GM11168 (cell line): ENCODE measurements around the gene CAP1.
"Not testable (repeated sequence)": the region's sequence is repeated elsewhere in the genome, so short reads cannot be mapped to it uniquely, and the experiment has no call there.

Experiments
- in situ Hi-C: fragments of 300-500 bp; cut with MboI; formaldehyde crosslinking; loops from one replicate; pipeline ENCODE4 v1.12.0; 2022; ENCODE audit warnings: low sequenced_read_pairs; ENCODE audit not compliant: unreplicated experiment

CAP1 gene

DNA sequence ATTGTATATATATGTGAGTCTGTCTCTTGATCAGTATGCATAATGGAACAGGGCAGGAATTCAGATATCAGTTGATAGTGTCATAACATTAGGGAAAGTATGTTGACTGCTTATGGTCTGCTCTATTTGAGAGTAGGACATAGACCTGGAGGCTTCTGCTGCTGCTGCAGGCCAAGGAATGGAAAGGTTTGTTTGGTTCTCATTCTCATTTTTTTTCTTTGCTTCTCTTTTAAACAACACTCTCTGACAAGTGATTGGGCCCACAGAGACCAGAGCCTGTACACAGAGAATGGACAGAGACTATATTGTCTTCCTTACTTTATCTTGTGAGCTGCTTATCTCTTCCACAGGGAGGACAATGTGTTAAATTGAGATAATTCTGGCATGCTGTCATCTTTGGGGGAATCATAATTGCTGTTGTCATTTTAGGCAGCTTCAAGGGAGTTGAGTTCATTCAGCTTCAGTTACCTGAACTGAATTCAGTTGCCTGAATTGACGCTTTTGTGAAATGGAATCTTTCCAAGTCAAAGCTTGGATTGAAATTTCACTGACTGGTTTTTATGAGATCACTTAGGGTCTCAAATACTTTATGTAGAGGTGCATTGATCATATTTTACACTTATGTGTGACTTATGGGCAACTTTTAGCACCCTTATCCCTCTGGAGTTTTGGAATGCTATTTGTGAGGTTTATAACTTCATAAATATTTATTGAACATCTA is 16.9 kb downstream of the CAP1 start:
- in situ Hi-C loops: no loop called here

DNA sequence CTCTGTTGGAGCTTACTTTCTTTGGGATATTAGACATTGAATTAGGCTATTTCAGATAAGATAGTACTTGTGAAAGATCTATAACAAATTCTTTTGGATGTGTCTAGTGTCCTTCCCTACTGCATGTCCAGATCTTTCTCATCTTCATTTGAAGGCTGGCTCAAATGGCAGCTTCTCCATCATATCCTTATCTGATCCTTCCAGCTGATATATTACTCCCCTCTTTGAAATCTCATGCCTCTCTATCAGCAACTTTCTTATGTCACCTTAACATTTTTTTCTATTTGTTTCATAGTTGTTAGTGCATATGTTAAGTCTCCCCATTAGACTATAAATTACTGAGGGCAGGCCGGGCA is 17.5 kb downstream of the CAP1 start:
- in situ Hi-C loops: no loop called here

DNA sequence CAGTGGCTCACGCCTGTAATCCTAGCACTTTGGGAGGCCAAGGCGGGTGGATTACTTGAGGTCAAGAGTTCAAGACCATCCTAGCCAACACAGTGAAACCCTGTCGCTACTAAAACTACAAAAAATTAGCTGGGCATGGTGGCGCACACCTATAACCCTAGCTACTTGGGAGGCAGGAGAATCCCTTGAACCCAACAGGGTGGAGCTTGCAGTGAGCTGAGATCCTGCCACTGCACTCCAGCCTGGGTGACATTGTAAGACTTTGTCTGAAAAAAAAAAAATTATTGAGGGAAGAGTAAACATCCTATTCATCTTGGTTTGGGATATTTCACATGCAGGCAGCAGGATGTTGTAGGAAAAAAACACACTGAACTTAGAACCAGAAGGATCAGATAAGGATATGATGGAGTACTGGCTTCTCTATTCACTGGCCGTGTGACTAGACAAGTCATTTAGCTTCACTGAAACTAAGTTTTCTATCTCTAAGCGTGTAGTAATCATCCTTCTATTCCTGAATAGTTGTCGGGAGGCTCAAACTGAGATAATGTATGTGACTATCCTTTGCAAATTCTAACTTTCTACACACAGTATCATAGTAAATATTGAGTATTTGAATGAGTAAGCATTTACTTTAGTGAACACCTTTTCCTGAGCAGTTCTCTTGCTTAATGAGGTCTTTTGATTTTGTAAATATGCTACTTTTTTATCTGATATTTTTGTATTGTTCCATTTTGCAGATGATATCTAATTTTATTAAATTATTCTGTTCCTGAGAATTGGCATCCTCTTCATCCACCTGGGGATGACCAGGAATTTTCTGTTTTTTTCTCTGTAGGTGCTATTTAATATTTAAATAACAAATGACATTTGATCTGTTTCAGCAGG is 18.2 kb downstream of the CAP1 start:
- in situ Hi-C loops: no loop called here

DNA sequence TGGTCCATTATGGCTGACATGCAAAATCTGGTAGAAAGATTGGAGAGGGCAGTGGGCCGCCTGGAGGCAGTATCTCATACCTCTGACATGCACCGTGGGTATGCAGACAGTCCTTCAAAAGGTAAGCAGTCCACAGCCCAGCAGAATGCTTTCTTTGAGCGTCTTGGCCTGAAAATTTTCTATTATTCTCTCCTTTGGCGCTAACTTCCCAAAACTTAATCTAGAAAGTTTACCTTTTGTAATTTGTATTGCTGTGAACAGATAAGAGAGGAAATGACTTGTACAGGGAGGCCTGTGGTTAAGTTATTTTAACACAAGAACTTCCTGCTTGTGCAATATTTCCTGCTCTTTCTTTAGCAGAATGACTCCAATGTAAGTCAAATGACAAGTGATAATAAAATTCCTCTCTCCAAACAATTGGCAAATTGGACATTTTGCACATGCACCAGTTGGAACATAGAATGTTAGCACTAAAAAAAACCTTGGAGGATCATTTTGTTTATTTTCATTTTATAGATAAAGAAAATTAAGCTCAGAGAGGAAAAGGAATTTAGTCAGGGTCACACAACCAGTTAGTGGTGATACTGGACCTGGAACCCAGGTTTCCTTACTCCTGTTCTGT is 18.9 kb downstream of the CAP1 start:
- in situ Hi-C loops: no loop called here

DNA sequence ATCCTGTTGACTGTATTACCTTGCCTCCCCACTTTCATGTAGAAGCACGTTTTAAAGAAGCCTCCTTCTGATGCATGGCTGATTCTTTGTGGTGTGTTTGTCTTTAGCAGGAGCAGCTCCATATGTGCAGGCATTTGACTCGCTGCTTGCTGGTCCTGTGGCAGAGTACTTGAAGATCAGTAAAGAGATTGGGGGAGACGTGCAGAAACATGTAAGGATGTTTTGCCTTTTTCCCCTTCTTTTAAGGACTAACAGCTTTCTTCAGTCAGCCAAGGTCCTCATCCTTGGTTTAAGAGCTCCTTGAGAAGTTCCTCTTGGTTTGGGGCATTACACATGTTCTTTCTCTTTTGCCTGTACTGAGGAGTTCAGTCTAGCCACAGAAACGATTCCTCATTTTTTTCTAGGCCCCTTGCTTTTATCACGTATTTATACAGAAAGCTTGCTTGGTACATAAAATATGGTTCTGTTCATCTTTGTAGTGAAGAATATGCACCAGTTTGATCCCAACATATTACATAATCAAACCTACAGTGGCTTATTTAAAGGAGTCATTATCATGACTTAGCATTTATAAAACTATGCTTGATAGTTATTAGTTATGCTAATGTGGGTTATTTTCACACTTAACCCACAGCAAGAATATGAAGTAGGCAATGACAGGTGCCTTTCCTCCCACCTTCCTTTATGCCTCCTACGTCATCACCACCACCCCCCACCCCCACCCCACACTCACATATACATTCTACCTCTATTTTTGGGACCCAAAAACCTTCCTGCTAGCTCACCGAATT is 19.6 kb downstream of the CAP1 start:
- in situ Hi-C loops: no loop called here

DNA sequence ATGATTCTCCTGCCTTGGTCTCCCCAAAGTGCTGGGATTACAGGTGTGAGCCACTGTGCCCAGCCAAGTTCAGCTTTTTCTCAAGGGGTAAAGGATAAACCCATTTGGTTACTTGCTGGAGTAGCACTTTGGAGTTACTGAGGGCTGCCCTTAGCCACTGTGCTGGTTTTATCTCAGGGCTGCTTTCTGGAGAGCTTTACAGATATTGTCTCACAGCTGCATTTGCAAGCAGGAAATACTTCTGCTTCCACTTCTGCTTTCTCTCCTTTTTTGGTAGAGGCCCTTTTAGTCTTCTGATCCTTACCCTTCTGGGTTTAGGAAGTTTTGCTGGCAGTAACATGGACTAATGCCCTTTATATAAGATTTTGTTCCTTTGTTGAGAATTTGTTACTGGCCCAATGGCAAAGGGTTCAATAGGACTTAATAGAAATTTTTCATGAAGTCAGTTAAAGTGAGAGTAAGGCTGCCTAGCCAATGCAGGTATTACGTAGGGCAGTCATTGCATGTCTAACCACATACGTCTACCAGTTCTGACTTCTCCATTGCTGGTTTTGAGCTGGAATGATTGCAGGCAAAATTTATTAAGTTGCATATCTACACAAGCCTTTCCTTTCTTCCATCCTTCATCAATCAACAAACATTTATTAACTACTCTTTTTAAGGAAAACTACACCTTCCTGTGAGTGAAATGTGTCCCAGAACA is 24.4 kb downstream of the CAP1 start:
- in situ Hi-C loops: no loop called here

DNA sequence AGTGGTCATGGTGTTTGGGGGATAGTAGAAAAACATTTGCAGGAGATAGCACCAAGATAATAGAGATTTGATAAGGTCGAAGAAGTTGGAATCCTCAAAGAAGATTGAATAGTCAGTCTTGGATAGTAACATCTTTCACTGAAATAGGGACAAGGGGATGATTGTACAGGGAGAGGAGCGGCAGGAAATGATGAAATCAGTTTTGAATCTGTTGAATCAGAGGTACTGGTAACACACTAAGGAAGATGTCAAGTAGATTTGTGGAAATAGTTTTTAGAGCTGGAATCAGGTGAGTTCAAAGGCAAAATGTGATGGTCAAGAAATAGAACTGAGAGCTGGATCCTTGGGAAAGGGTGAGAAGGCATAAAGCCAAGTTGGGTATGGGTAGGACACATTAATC is 26.5 kb downstream of the CAP1 start:
- in situ Hi-C loops: no loop called here

DNA sequence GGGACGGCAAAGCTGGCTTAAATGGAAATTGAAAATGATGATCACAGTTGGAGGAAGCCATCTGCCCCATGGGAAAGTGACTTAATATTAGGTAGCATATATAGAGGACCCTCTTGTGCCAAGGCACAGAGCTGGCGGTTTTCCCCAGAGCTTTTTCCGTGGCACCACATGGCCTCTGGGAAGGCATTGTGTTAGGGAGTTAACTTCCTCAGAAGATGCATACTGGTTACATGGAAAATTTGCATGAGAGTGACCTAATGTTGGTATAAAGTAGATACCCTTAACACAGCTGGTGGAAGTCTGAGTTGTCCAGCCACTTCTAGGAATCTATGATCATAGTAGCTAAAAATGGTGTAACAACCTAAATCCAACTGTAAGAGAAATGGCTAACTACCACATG is 27.3 kb downstream of the CAP1 start:
- in situ Hi-C loops: no loop called here

DNA sequence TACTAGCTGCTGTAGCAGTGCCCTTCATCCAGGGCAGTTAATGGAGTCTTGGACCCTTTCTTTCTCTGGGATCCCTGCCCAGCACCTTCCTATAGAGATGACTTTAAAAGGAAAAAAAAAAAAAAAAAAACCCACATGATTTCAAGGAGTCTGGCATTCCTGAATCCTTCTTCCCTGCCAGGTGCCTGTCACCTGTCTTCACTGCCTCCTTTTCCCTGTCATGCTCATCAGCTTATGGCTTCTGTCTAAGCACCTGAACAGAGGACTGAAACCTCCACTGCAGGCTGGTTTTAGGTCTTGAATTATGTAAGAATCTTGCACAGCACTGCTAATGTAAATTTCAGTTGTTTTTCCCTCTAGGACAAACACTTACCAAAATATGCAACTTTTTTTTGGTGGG is 31.6 kb downstream of the CAP1 start:
- in situ Hi-C loops: no loop called here

DNA sequence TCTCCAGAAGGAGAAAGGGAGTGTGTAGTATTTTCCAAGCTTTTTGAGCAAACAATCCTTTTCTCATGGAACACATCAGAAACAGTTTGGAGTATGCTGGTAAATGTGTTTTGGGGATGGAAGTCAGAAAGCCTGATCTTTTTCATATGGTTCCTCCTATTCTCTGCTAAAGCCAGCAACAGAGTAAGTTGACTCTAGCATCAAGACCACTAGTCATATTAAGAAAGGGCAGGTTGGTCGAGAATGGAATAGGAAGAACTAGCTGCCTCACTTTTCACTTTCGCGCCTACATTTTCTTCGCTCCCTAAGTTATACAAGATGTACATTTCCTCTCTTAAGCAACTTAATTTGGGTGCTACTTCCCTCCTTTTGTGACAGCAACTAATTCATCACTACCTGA is 32.5 kb downstream of the CAP1 start:
- in situ Hi-C loops: no loop called here

DNA sequence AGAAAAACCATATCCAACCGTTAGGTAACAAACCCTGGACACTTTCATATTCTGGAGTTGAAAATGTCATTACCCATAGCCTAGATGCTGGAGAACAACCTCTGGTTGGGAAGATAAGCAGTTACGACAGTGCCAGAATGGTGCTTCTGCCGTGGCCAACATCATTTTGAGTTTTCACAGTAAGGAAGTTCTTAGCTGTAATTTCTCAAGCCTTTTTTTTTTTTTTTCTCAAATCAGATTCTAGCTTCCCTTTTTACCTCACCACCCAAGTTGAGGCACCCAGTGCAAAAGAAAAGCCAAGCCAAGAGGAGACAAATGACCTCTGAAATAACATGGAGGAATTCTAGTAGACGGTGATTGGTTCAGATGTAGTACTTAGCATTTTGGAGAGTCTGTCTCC is 34.7 kb downstream of the CAP1 start:
- in situ Hi-C loops: no loop called here

DNA sequence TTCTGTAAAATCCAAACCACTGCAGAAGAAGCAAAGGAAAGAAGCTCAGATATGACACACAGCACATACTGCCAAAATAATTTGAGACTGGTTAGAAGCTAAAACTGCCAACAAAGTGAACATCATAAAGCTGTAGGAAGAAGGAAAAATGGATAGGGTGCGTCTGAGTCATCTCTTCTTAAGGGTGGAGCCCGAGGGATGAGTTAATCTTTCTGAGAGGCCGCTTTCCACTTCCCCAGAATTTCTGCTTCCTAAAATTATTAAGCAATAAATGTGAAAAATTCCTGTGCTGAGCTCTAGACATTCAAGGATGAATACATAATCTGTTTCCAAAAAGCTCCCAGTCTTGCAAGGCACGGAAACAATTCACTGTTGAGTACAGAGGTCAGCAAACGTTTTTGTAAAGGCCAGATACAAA is 36.4 kb downstream of the CAP1 start:
- in situ Hi-C loops: no loop called here

DNA sequence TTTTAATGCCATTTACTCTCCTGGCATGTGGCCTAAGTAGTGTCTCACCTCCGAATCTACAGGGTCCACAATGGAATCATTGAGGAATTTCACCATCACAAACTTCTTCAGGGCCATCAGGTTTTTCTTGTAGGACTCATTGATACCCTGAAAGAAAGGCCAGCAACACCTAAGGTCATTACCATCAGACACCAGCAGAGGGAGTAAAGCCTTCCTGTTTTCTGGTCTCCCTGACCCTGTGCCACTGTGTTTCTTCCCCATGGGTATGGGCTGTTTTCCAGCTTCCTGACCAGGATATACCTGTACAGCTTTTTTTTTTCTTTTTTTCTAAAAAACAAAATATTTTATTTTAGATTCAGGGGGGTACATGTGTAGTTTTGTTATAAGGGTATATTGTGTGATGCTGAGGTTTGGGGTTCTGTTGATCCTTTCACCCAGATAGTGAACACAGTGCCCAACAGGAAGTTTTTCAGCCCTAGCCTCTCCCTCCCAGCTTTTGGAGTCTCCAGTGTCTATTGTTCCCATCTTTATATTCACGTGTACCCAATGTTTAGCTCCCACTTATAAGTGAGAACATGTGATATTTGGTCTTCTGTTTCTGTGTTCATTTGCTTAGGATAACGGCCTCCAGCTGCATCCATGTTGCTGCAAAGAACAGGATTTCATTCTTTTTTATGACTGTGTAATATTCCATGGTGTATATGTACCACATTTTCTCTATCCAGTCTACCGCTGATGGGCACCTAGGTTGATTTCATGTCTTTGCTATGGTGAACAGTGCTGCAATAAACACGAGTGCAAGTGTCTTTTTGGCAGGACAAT is 38.2 kb downstream of the CAP1 start:
- in situ Hi-C loops: no loop called here

DNA sequence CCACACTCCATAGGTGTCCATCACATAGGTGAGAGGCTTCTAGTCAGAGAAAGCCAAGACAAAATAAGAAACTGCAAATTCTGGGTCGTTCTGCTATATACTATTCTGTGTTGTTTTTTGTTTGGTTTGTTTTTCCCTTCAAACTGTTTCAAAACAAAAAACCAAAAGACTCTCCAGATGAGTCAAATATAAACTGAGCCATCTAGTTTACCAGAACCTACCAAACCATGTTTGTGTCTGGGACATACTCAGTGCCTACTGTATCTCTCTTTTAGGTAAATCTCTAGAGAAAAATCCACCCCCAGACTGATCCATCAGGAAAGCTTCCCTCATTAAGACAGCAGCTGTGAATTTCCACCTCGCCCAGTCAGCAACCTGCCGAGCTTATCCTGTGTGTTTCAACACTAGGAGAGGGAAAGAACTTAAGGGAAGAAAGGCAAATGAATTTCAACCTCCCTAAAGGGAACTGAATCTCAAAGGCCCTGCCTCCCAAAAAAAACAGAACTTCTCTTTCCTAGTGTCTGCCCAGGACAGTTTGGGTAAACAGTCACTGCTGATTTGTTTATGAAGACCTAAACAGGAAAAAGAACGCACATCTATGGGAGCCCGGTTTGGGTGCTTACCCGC is 39.4 kb downstream of the CAP1 start:
- in situ Hi-C loops: no loop called here

DNA sequence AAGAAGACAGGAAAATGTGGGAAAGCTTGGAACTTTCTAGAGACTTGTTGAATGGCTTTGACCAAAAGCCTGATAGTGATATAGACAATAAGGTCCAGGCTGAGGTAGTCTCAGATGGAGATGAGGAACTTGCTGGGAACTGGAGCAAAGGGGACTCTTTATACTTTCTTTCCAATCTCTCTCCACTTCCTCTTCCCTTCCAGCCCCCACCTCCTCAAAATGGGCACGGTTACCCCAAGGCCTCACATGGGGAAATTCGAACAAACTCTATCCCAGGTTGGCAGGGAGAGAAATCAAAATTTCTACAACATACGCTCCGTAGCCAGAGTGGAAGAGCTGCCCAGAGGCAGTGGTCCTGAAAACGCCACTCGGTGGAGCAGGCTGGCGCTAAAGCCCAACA is 41.3 kb downstream of the CAP1 start:
- in situ Hi-C loops: no loop called here

DNA sequence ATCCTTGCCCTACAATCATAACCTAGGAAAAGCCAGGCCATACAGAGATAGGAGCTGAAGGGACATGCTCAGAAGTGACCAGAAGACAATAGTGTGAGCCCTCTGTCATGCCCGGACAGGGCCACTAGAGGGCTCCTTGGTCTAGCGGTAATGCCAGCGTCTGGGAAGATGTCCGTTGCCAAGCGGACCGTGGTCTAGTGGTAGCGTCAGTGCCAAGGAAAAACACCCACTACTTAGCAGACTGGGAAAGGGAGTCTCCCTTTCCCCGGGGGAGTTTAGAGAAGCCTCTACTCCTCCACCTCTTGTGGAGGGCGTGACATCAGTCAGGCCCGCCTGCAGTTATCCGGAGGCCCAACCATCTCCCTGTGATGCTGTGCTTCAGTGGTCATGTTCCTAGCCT is 44.2 kb downstream of the CAP1 start:
- in situ Hi-C loops: not testable (repeated sequence)

DNA sequence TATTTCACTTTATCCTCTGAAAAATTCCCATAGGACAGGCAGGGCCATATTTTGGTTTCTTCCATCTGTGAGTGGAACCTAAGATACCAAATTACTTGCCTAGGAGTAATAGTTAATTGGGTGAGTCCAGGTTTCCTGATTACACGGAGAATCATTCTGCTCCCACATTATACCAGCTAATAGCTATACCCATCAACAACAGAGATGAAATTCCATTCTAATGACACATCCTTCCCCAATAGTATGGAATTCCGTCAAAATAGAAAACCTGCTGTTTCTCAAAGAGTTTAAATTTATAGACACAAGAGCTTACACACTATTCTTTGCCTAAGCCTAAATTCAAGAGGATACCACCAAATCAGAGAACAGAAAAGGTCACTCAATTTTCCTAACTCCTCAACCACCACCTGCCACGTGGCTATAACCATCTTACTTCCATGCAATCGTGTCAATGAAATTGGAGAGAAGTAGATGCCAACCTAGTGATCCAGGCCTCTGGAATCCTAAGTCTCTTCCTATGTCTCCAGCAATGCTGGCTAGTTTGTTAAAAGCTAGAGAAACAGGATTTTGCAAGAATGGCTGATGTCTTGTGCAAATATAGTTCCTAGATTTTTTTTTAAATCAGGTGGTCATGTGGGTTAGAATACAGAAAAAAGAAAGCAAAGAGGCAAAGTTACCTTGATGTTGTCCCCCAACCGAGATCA is 50.3 kb downstream of the CAP1 start:
- in situ Hi-C loops: loop anchor here (10.0 kb wide), 1 partner anchor 244 kb away; no protein-coding TSS in a partner anchor

DNA sequence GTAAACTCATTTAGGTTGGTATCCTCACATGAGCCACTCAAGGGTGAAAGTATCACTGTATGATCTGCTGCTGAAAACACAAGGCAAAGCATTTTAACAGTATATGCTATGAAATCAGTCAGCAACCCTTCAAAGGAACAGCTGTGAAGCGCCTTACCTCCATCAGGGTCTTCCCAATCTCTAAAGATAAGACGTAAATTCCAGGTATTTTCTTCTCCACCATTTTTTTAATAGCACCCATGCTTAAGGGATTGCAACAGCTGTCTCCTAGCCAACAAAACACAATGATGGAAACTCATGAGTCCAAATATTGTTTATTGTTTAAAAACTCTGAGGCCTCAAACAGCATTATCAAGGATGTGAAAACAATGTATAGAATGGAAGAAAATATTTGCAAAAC is 51.7 kb downstream of the CAP1 start:
- in situ Hi-C loops: loop anchor here (10.0 kb wide), 1 partner anchor 243 kb away; no protein-coding TSS in a partner anchor
